ENCODE data around the gene YTHDF1. TPM values are rescaled to one million over a fixed set of nuclear protein-coding genes. Genes with fewer than 3 reads are reported as not detected.

The YTHDF1 gene
- total RNA-seq, result 36.2 and 42.1 TPM in 2 replicates

GRCh38 chr20:63216041-63216848, at the start of gene YTHDF1:
Gene YTHDF1, minus strand, starts transcription at chr20:63216131. Its CDS starts 239 bp downstream, at chr20:63215892.

GRCh38 chr20:63254232-63254605, 38.3 kb upstream of the YTHDF1 start, which contains the start of gene NKAIN4:
Gene NKAIN4, minus strand, starts transcription at chr20:63254463. Its CDS starts 13 bp downstream, at chr20:63254450.

GRCh38 chr20:63235399-63235983, 19.6 kb upstream of the YTHDF1 start, which contains the start of gene BIRC7:
Gene BIRC7, plus strand, starts transcription at chr20:63235905. Its CDS starts 192 bp downstream, at chr20:63236097.

Small RNA genes lying within 50 kb of the gene (small RNA-seq; reads per million reads assigned to genes)
- gene MIR124-3 (not detected), gene MIR3196 (not detected)

Other genes with a start within 250 kb of the YTHDF1 start
- gene BHLHE23, start 209.2 kb downstream of the YTHDF1 start, total RNA-seq, result not detected in 2 replicates
- 0.27 TPM in 1 of 2 replicates, not detected in the other for gene BIRC7, start 19.8 kb upstream of the YTHDF1 start, total RNA-seq
- gene NKAIN4, start 38.3 kb upstream of the YTHDF1 start, total RNA-seq, result not detected in 2 replicates
- 51.8 and 54.7 TPM in 2 replicates for gene ARFGAP1, start 56.7 kb upstream of the YTHDF1 start, total RNA-seq
- under 0.01 TPM in 2 replicates for gene COL20A1, start 77.1 kb upstream of the YTHDF1 start, total RNA-seq
- not detected in 2 replicates for gene CHRNA4, start 145.2 kb upstream of the YTHDF1 start, total RNA-seq

Measured in thoracic aorta endothelial cell (primary cell).